ENCODE measurements around the gene SARS1. TPM values are rescaled to one million over a fixed set of nuclear protein-coding genes. Genes with fewer than 3 reads are reported as not detected.
A peak's percentile ranks its signal among the peaks of the same experiment; 100 is the strongest.

SARS1 gene
- total and polyA plus RNA-seq, 2 of the 13 experiments (the other 11 are each of a cell fraction or from before 2014, with no cell fraction given): 103 to 134 TPM

- TF ChIP-seq FOXO1 (CRISPR knock-in tag; IDR thresholded peaks at IDR 0.05): peak; percentile 49
- TF ChIP-seq KDM4B (CRISPR knock-in tag; IDR thresholded peaks at IDR 0.05): 0 out of 2 replicates have a peak, but pooled peaks have one; percentile 28
- TF ChIP-seq ZNF616 (CRISPR knock-in tag; IDR thresholded peaks at IDR 0.05; ENCODE audit: low read depth): no peak
- 0 out of 2 replicates have a peak, but pooled peaks have one; percentile 75 for TF ChIP-seq MTA1 (CRISPR knock-in tag; IDR thresholded peaks at IDR 0.05; ENCODE audit: borderline replicate concordance)
- no peak for TF ChIP-seq EHMT2 (IDR thresholded peaks at IDR 0.05; ENCODE audit: borderline replicate concordance, low read depth, low read length)
- TF ChIP-seq PCBP2 (optimal IDR thresholded peaks at IDR 0.05; ENCODE audit: low read depth, low read length, poor library complexity, severe bottlenecking): no peak
- 0 out of 2 replicates have a peak, but pooled peaks have one; percentile 36 for TF ChIP-seq ZNF543 (CRISPR knock-in tag; IDR thresholded peaks at IDR 0.05)
- peak; percentile 51 for TF ChIP-seq ZNF121 (CRISPR knock-in tag; IDR thresholded peaks at IDR 0.05)
- TF ChIP-seq, protein P1, sequence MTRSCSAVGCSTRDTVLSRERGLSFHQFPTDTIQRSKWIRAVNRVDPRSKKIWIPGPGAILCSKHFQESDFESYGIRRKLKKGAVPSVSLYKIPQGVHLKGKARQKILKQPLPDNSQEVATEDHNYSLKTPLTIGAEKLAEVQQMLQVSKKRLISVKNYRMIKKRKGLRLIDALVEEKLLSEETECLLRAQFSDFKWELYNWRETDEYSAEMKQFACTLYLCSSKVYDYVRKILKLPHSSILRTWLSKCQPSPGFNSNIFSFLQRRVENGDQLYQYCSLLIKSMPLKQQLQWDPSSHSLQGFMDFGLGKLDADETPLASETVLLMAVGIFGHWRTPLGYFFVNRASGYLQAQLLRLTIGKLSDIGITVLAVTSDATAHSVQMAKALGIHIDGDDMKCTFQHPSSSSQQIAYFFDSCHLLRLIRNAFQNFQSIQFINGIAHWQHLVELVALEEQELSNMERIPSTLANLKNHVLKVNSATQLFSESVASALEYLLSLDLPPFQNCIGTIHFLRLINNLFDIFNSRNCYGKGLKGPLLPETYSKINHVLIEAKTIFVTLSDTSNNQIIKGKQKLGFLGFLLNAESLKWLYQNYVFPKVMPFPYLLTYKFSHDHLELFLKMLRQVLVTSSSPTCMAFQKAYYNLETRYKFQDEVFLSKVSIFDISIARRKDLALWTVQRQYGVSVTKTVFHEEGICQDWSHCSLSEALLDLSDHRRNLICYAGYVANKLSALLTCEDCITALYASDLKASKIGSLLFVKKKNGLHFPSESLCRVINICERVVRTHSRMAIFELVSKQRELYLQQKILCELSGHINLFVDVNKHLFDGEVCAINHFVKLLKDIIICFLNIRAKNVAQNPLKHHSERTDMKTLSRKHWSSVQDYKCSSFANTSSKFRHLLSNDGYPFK (CRISPR knock-in tag; IDR thresholded peaks at IDR 0.05; ENCODE audit: borderline replicate concordance): peak; percentile 82; the same call in 1 of the 2 replicates
- peak; percentile 41; the same call in 1 of the 2 replicates for TF ChIP-seq MEIS1 (CRISPR knock-in tag; IDR thresholded peaks at IDR 0.05; ENCODE audit: borderline replicate concordance)
- peak; percentile 47; the same call in 1 of the 2 replicates for TF ChIP-seq NRL (CRISPR knock-in tag; IDR thresholded peaks at IDR 0.05; ENCODE audit: borderline replicate concordance)
- peak; percentile 73 for TF ChIP-seq XRCC5 (optimal IDR thresholded peaks at IDR 0.05; ENCODE audit: low read length)
- peak; percentile 67 for TF ChIP-seq ZNF607 (CRISPR knock-in tag; IDR thresholded peaks at IDR 0.05; ENCODE audit: borderline replicate concordance)
- TF ChIP-seq ZNF800 (CRISPR knock-in tag; IDR thresholded peaks at IDR 0.05): peak; percentile 59; the same call in 1 of the 2 replicates
- peak; percentile 59 for TF ChIP-seq CTCF (CRISPR knock-in tag; IDR thresholded peaks at IDR 0.05)
- TF ChIP-seq SPEN (CRISPR knock-in tag; IDR thresholded peaks at IDR 0.05; ENCODE audit: low read depth): peak; percentile 75
- peak; percentile 58; the same call in 1 of the 2 replicates for TF ChIP-seq CBFB (CRISPR knock-in tag; IDR thresholded peaks at IDR 0.05)
- TF ChIP-seq ZNF10 (CRISPR knock-in tag; IDR thresholded peaks at IDR 0.05; ENCODE audit: borderline replicate concordance, low read depth): no peak
- peak; percentile 71 for TF ChIP-seq ZNF331 (CRISPR knock-in tag; IDR thresholded peaks at IDR 0.05)
- TF ChIP-seq YY1 (IDR thresholded peaks at IDR 0.05; ENCODE audit: insufficient read depth, insufficient replicate concordance, low read depth, low read length): peak; percentile 46
Measured at GRCh38 chr1:109282952-109283747, 69.4 kb downstream of the SARS1 start, which contains the start of gene PSRC1 (continued).

Data from HepG2 (cell line).